NCI-H128 (cell line): ENCODE data around the gene MTHFD1L.

ENCODE experiments used
- DNase-seq: peaks from one replicate; lab custom pipeline; 2025; ENCODE audit not compliant: unreplicated experiment; lab: John Stamatoyannopoulos, UW

MTHFD1L gene

GRCh38 chr6:150865043-150865405, 478 bp upstream of the MTHFD1L start:
- DNase-seq, result no peak

- peak; percentile 56 for DNase-seq
These were observed 867 bp downstream of the MTHFD1L start for GRCh38 chr6:150866147-150866990.

GRCh38 chr6:150866991-150867501, 1.5 kb downstream of the MTHFD1L start:
- DNase-seq, result no peak

- DNase-seq, result no peak
These were observed 3.3 kb downstream of the MTHFD1L start for GRCh38 chr6:150868759-150869158.

- DNase-seq, result no peak
These were observed 8.7 kb downstream of the MTHFD1L start for GRCh38 chr6:150874179-150874578.

- no peak for DNase-seq
These were observed 10.3 kb downstream of the MTHFD1L start for GRCh38 chr6:150875841-150876240.

- DNase-seq, result no peak
These were observed 11.1 kb downstream of the MTHFD1L start for GRCh38 chr6:150876598-150876997.

GRCh38 chr6:150877928-150878327, 12.4 kb downstream of the MTHFD1L start:
- no peak for DNase-seq

GRCh38 chr6:150878347-150879213, 13.1 kb downstream of the MTHFD1L start:
- DNase-seq, result no peak

GRCh38 chr6:150880336-150880735, 14.8 kb downstream of the MTHFD1L start:
- peak; percentile 45 for DNase-seq

GRCh38 chr6:150881911-150882481, 16.5 kb downstream of the MTHFD1L start:
- DNase-seq, result no peak

GRCh38 chr6:150883521-150883920, 18.0 kb downstream of the MTHFD1L start:
- no peak for DNase-seq

GRCh38 chr6:150886155-150886554, 20.7 kb downstream of the MTHFD1L start:
- no peak for DNase-seq

GRCh38 chr6:150887978-150888563, 22.6 kb downstream of the MTHFD1L start:
- no peak for DNase-seq

GRCh38 chr6:150890346-150890745, 24.8 kb downstream of the MTHFD1L start:
- DNase-seq, result no peak

- peak; percentile 74 for DNase-seq
These were observed 26.5 kb downstream of the MTHFD1L start for GRCh38 chr6:150891888-150892485.

GRCh38 chr6:150894191-150894744, 28.8 kb downstream of the MTHFD1L start:
- DNase-seq, result no peak

- no peak for DNase-seq
These were observed 29.5 kb downstream of the MTHFD1L start for GRCh38 chr6:150894935-150895552.

GRCh38 chr6:150895928-150896632, 30.6 kb downstream of the MTHFD1L start:
- DNase-seq, result no peak
